HEK293 (cell line): Measurements from ENCODE around the gene VASN.

ENCODE experiments used
- ZBTB1 ChIP-seq: fragments of 450-650 bp; formaldehyde crosslinking; IDR thresholded peaks from 2 replicates; pipeline ENCODE4 v1.5.1; 2016; ENCODE audit warnings: missing biosample characterization, missing genetic modification characterization
- ZNF654 ChIP-seq: fragments of 450-650 bp; formaldehyde crosslinking; IDR thresholded peaks from 2 replicates; pipeline ENCODE4 v1.5.1; 2016; ENCODE audit warnings: low read depth, missing biosample characterization, missing genetic modification characterization
- TF ChIP-seq, protein P1 (sequence below): fragments of 450-650 bp; formaldehyde crosslinking; IDR thresholded peaks from 2 replicates; pipeline ENCODE4 v1.5.1; 2017; ENCODE audit warnings: missing biosample characterization, missing genetic modification characterization
- TF ChIP-seq, protein P2 (sequence below): fragments of 450-650 bp; formaldehyde crosslinking; IDR thresholded peaks from 2 replicates; pipeline ENCODE4 v1.5.1; 2016; ENCODE audit warnings: missing biosample characterization, missing genetic modification characterization

DNA sequence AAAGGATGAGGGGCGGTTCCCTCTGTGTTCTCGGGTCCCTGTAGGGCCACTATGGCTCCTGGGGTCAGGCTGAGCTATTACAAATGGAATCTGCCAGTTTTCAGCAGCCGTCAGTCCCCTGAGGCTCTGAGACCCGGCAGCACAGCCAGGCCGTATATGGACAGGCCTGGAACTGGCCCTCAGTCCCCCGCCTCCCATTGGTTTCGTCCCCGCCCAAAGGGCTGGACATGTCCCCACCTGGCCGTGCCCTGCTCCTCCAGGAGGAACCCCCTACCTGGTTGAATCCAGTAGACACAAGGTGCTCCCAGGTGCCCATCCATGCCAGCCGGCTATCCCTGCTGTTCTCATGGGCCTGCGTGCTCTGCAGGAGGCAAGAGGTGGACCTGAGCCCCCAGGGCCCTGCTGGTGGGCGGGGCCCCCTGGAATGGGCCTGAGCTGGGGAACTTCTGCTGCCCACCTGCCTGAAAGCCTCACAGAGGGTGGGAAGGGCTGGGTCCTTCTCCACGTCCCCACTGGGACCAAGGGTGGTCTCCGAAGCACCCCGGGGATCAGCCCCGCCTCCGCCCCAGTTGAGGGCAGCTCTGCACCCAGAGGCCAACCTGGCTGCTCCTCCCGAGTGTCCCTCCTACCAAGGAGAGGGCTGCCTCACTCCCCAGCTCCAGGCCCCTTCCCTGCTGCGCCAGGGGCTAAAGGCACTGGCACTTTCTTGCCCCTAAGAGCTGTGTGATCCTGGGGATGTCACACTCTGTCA, 16.8 kb downstream of the VASN start:
- TF ChIP-seq, protein P1, sequence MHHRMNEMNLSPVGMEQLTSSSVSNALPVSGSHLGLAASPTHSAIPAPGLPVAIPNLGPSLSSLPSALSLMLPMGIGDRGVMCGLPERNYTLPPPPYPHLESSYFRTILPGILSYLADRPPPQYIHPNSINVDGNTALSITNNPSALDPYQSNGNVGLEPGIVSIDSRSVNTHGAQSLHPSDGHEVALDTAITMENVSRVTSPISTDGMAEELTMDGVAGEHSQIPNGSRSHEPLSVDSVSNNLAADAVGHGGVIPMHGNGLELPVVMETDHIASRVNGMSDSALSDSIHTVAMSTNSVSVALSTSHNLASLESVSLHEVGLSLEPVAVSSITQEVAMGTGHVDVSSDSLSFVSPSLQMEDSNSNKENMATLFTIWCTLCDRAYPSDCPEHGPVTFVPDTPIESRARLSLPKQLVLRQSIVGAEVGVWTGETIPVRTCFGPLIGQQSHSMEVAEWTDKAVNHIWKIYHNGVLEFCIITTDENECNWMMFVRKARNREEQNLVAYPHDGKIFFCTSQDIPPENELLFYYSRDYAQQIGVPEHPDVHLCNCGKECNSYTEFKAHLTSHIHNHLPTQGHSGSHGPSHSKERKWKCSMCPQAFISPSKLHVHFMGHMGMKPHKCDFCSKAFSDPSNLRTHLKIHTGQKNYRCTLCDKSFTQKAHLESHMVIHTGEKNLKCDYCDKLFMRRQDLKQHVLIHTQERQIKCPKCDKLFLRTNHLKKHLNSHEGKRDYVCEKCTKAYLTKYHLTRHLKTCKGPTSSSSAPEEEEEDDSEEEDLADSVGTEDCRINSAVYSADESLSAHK = no peak
- TF ChIP-seq, protein P2, sequence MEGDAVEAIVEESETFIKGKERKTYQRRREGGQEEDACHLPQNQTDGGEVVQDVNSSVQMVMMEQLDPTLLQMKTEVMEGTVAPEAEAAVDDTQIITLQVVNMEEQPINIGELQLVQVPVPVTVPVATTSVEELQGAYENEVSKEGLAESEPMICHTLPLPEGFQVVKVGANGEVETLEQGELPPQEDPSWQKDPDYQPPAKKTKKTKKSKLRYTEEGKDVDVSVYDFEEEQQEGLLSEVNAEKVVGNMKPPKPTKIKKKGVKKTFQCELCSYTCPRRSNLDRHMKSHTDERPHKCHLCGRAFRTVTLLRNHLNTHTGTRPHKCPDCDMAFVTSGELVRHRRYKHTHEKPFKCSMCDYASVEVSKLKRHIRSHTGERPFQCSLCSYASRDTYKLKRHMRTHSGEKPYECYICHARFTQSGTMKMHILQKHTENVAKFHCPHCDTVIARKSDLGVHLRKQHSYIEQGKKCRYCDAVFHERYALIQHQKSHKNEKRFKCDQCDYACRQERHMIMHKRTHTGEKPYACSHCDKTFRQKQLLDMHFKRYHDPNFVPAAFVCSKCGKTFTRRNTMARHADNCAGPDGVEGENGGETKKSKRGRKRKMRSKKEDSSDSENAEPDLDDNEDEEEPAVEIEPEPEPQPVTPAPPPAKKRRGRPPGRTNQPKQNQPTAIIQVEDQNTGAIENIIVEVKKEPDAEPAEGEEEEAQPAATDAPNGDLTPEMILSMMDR = no peak
- TF ChIP-seq ZBTB1 (tag by site-specific recombination) (no peak), ZNF654 (tag by site-specific recombination) (no peak)
